B cell (primary cell): Measurements from ENCODE around the gene KIRREL3.

Experiments
- CTCF ChIP-seq: fragments of 200-600 bp; IDR thresholded peaks from one replicate; pipeline ENCODE4 v1.8.0; 2022; ENCODE audit warnings: antibody characterized with exemption, mild to moderate bottlenecking
- EZH2 ChIP-seq: IDR thresholded peaks from 2 replicates; pipeline ENCODE4 v1.6.1; 2012; ENCODE audit warnings: borderline replicate concordance, low read depth, mild to moderate bottlenecking, moderate library complexity, low read length; ENCODE audit not compliant: insufficient read depth, poor library complexity, severe bottlenecking

- TF ChIP-seq CTCF (no peak), EZH2 (no peak)
These were observed 297.6 kb downstream of the KIRREL3 start for GRCh38 chr11:126702987-126703386.
